ENCODE measurements around the gene ADAM8. TPM values are rescaled to one million over a fixed set of nuclear protein-coding genes. Genes with fewer than 3 reads are reported as not detected.

The ADAM8 gene
- total and polyA plus RNA-seq, 2 of the 4 experiments (the other 2 are of a cell fraction), result under 0.01 to 0.74 TPM

DNA sequence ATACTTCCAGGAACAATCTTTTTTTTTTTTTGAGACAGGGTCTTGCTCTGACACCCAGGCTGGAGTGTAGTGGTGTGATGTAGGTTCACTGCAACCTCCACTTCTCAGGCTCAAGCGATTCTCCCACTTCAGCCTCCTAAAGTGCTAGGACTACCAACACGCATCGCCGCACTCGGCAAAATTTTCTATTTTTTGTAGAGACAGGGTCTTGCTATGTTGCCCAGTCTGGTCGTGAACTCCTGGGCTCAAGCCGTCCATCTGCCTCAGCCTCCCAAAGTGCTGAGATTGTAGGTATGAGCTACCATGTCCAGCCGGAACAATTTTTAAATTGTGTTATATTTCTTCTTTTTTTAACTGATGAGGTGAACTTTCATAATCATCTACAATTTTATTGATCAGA is 34.1 kb upstream of the ADAM8 start:
- no TSS peak for BruUV-seq (replicated peaks)
- Histone ChIP-seq H2BK120ac (ENCODE audit: low read depth, low read length) (no peak overlapping the region), H3K4me3 (ENCODE audit: insufficient read depth, low read depth, low read length) (no peak overlapping the region), H3K14ac (replicated peaks; ENCODE audit: low read depth, low read length) (no peak overlapping the region), H2AFZ (replicated peaks; ENCODE audit: low read length, poor library complexity) (no peak overlapping the region), H3K27me3 (ENCODE audit: control insufficient read depth, insufficient read depth, low read length) (no peaks in the 10 kb centered on the region), H3K18ac (ENCODE audit: low read depth, low read length) (no peak overlapping the region), H2BK15ac (ENCODE audit: low read depth, low read length) (no peak overlapping the region), H3K4me2 (ENCODE audit: low read depth, low read length) (no peak overlapping the region), H3K27ac (ENCODE audit: insufficient read depth, low read length) (no peak overlapping the region), H3K4me1 (ENCODE audit: control insufficient read depth, insufficient read depth, low read length) (peaks cover 8% of the 10 kb centered on the region), H3K56ac (ENCODE audit: extremely low read depth, insufficient read depth, low read length) (no peak overlapping the region), H3K9me1 (ENCODE audit: insufficient read depth, low read length) (peaks cover 11% of the 10 kb centered on the region; the same call in 1 of the 2 replicates), H2AK5ac (ENCODE audit: low read depth, low read length) (no peak overlapping the region), H2BK20ac (ENCODE audit: low read depth, low read length) (no peak overlapping the region), H3K23ac (ENCODE audit: low read depth, low read length) (no peak overlapping the region), H4K20me1 (ENCODE audit: insufficient read depth, low read length) (peaks cover 24% of the 10 kb centered on the region), H2AK9ac (replicated peaks; ENCODE audit: low read depth, low read length, poor library complexity) (no peak overlapping the region), H4K8ac (ENCODE audit: low read depth in 2 of 2, low read length in 2 of 2) (no peak overlapping the region), H3K79me1 (ENCODE audit: low read depth in 1 of 2, low read length in 2 of 2) (peaks cover 7 to 32% of the 10 kb centered on the region in 2 experiments), H2BK5ac (ENCODE audit: low read depth, low read length, poor library complexity, severe bottlenecking) (no peak overlapping the region), H4K91ac (ENCODE audit: insufficient read depth, low read depth, low read length) (no peak overlapping the region), H3K9me3 (ENCODE audit: control insufficient read depth, insufficient read depth, low read length) (no peaks in the 10 kb centered on the region), H4K5ac (ENCODE audit: low read depth, low read length) (no peak overlapping the region), H3K4ac (ENCODE audit: low read depth, low read length) (no peak overlapping the region), H3K9ac (ENCODE audit: low read depth, low read length) (no peak overlapping the region), H3K36me3 (ENCODE audit: control insufficient read depth, insufficient read depth, low read length) (peaks cover 14% of the 10 kb centered on the region; the same call in 1 of the 2 replicates)
- dilution Hi-C loops (cut with HindIII; ENCODE audit: low sequenced_read_pairs, unreplicated experiment) (no loop called here), in situ Hi-C loops (cut with MboI; ENCODE audit: low sequenced_read_pairs) (no loop called here), intact Hi-C loops (cut with micrococcal nuclease) (no loop called here)
- CTCF ChIA-PET, result no interaction called here
- TF ChIP-seq, protein P1, sequence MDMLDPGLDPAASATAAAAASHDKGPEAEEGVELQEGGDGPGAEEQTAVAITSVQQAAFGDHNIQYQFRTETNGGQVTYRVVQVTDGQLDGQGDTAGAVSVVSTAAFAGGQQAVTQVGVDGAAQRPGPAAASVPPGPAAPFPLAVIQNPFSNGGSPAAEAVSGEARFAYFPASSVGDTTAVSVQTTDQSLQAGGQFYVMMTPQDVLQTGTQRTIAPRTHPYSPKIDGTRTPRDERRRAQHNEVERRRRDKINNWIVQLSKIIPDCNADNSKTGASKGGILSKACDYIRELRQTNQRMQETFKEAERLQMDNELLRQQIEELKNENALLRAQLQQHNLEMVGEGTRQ (IDR thresholded peaks at IDR 0.05; ENCODE audit: low read depth, low read length), result no peak
- TF ChIP-seq CEBPB (IDR thresholded peaks at IDR 0.05; ENCODE audit: low read depth, low read length) (no peak), MAFK (IDR thresholded peaks at IDR 0.05; ENCODE audit: low read depth, low read length) (0 out of 2 replicates have a peak, but pooled peaks have one; percentile 21)
- 80% methylated on average over 1 of the region's 8 CpGs; no CpG with 5 or more reads in 1 of the 2 experiments for WGBS, 2 experiments (ENCODE audit: extremely low coverage in 2 of 2, insufficient read length in 1 of 2)
- ATAC-seq (ENCODE audit: low read depth) (no peak), DNase-seq (no peak)
- POLR2A ChIA-PET (ENCODE audit: unreplicated experiment), result no interaction called here
